GM12878 (cell line): ENCODE measurements around the gene BAZ1B.

Experiments
- EZH2 ChIP-seq: IDR thresholded peaks from 2 replicates; pipeline ENCODE4 v1.6.1; 2012; ENCODE audit warnings: low read depth, mild to moderate bottlenecking, control low read depth, inconsistent platforms, low read length, borderline replicate concordance; ENCODE audit not compliant: control insufficient read depth
- NRF1 ChIP-seq: conservative IDR thresholded peaks from 2 replicates; pipeline ENCODE4 v1.6.1; 2011; ENCODE audit warnings: mild to moderate bottlenecking, low read depth, low read length, improper control_type of control experiment
- POLR2A ChIP-seq: IDR thresholded peaks from 2 replicates; pipeline ENCODE4 v1.6.1; 2011; ENCODE audit warnings: low read depth, mild to moderate bottlenecking, low read length

GRCh38 chr7:73446682-73447081 is 75.4 kb downstream of the BAZ1B start:
- TF ChIP-seq POLR2A: no peak
- TF ChIP-seq NRF1: no peak
- TF ChIP-seq EZH2: no peak
